HG03139 (cell line): ENCODE data around the gene KIF3C.
"Not testable (repeated sequence)": the region's sequence is repeated elsewhere in the genome, so short reads cannot be mapped to it uniquely, and the experiment has no call there.

Experiments
- ATAC-seq: cut with Tn5 transposase; IDR thresholded peaks from one replicate; pipeline ENCODE4 v1.9.1; 2021; ENCODE audit not compliant: unreplicated experiment

Gene KIF3C

DNA sequence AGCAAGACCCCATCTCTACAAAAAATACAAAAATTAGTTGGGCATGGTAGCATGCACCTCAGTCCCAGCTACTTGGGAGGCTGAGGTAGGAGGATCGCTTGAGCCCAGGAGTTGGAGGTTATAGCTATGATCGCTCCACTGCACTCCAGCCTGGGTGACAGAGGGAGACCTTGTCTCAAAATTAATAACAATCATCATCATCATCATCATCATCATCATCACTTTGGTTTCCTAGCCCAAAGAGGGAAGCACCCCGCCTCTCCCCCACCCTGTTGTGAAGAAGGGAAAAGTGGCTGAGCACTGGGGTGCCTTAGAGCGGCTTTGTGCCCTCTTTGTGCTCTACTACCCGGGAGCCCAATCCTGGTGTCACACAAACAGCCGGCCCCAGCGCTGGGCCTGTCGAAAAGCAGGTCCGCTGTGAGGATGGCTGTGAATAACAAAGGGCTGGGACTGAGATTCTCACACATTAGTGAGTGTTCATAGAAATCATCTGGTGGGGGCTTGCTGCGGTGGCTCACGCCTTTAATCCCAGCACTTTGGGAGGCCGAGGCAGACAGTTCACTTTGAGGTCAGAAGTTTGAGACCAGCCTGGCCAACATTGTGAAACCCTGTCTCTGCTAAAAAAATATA lies 61.4 kb downstream of the KIF3C start:
- no peak for ATAC-seq

DNA sequence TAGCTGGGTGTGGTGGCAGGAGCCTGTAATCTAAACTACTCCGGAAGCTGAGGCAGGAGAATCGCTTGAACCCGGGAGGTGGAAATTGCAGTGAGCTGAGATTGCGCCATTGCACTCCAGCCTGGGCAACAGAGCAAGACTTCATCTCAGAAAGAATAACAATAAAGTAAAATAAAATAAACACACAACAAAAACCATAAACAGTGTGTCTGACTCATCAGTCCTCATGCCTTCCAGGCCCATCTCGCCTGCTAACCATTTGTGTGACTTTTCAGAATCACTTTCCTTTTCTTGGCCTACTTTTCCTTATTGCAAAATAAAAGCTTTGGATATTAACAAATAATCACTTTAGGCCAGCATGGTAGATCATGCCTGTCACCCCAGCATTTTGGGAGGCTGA lies 62.0 kb downstream of the KIF3C start:
- no peak for ATAC-seq

DNA sequence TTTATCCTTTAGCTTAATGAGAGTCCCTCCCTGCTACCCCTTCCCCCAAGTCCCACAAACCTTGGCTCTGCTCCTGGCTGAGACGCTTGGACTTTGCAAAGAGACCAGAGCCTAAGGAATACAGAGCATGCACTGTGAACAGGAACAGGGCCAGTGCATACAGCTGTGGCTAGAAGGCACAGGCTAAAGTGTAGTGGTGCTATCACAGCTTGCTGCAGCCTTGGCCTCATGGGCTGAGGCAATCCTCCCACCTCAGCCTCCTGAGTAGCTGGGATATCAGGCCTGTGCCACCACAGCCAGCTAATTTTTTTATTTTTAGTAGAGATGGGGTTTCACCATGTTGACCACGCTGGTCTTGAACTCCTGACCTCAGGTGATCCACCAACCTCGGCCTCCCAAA lies 64.5 kb downstream of the KIF3C start:
- no peak for ATAC-seq

DNA sequence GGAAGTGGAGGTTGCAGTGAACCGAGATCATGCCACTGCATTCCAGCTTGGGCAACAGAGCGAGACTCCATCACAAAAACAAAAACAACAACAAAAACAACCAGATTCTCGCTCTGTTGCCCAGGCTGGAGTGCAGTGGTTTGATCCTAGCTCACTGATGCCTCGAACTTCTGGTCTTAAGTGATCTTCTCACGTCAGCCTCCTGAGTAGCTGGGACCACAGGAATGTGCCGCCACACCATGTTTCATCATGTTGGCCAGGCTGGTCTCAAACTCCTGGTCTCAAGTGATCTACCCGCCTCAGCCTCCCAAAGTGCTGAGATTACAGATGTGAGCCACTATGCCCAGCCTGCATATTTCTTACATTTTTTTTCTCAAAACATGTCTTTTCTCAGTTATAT lies 64.9 kb downstream of the KIF3C start:
- ATAC-seq = not testable (repeated sequence)

DNA sequence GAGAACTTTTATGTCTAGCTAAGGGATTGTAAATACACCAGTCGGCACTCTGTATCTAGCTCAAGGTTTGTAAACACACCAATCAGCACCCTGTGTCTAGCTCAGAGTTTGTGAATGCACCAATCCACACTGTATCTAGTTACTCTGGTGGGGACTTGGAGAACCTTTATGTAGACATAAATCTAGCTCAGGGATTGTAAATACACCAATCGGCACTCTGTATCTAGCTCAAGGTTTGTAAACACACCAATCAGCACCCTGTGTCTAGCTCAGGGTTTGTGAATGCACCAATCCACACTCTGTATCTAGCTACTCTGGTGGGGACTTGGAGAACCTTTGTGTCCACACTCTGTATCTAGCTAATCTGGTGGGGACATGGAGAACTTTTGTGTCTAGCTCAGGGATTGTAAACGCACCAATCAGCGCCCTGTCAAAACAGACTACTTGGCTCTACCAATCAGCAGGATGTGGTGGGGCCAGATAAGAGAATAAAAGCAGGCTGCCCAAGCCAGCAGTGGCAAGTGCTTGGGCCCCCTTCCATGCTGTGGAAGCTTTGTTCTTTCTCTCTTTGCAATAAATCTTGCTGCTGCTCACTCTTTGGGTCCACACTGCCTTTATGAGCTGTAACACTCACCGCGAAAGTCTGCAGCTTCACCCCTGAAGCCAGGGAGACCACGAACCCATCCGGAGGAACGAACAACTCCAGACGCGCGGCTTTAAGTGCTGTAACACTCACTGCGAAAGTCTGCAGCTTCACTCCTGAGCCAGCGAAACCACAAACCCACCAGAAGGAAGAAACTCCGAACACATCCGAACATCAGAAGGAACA lies 66.1 kb downstream of the KIF3C start:
- ATAC-seq = not testable (repeated sequence)

DNA sequence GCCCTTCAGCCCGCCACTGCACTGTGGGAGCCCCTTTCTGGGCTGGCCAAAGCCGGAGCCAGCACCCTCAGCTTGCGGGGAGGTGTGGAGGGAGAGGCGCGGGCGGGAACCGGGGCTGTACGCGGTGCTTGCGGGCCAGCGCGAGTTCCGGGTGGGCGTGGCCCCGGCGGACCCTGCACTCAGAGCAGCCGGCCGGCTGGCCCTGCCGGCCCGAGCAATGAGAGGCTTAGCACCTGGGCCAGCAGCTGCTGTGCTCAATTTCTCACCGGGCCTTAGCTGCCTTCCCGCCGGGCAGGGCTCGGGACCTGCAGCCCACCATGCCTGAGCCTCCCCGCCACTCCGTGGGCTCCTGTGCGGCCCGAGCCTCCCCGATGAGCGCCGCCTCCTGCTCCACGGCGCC lies 66.9 kb downstream of the KIF3C start:
- not testable (repeated sequence) for ATAC-seq

DNA sequence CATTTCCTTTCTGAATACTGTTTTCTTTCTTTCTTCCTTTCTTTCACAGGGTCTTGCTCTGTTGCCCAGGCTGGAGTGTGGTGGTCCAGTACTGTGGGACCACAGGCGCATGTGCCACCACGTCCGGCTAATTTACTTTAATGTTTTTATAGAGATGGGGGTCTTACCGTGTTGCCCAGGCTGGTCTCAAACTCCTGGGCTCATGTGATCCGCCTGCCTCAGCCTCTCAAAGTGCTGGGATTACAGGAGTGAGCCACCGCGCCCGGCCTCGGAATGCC lies 68.7 kb downstream of the KIF3C start:
- not testable (repeated sequence) for ATAC-seq

DNA sequence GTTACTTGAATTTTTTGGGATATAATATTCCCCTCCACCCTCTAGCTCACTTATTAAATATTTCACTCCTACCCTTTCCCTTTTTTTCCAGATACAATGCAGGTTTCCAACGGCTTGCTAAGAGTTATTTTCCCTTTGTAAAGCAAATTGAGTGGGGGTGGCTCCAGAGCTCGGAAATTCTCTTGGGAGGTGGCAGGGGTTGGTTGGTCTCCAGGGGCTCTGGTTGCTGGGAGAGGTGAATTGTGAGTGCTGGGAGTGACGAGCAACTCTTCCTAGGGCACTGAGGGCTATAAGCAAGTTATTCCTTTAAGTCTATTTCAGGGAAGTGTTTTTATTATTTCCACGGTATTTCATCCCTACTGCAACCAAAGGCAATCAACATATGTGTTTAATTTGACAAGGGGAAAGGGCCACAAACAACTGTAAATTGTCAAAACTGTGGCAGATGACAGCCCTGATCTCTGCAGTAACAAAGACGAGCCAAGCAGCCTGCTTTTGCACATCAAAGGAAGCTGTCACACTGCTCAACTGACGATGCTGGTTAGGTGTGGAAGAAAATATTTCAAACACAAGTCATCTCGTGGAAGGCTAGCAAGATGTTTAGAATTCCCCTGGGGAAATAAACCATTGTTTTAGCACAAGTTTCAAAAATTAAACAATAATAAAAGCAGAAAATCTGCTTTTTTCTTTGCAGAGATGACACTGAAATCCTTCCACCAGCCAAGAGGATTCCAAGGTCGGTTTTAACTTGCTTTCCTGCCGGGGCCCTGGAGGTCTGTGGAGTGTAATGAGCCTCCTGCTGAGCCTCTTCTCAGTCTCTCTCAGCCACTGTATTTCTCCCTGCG lies 69.2 kb downstream of the KIF3C start:
- no peak for ATAC-seq

DNA sequence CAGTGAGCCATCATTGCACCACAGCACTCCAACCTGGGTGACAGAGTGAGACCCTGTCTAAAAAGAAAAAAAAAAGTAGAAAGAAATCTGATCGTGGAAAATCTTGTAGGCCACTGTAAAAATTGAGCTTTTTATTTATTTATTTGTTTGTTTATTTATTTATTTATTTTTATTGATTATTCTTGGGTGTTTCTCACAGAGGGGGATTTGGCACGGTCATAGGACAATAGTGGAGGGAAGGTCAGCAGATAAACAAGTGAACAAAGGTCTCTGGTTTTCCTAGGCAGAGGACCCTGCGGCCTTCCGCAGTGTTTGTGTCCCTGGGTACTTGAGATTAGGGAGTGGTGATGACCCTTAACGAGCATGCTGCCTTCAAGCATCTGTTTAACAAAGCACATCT lies 72.7 kb downstream of the KIF3C start:
- not testable (repeated sequence) for ATAC-seq

DNA sequence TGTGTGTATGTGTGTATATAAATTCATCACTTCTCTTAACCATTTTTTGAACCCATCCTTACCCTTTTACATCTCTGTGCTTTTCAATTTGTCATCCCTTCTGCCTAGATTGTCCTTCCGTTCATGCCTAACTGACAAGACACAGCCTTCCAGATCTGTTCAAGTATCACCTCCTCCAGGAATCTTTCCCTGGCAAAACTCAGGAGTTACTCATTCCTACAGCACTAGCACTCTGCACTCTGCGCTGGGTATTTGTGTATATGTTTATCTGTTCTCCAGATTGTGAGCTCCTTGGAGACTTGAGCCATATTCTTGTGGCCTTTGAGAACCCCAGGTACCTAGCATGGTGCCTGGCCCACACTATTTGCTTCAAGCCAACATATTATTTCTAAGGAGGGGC lies 77.2 kb downstream of the KIF3C start:
- ATAC-seq = no peak

DNA sequence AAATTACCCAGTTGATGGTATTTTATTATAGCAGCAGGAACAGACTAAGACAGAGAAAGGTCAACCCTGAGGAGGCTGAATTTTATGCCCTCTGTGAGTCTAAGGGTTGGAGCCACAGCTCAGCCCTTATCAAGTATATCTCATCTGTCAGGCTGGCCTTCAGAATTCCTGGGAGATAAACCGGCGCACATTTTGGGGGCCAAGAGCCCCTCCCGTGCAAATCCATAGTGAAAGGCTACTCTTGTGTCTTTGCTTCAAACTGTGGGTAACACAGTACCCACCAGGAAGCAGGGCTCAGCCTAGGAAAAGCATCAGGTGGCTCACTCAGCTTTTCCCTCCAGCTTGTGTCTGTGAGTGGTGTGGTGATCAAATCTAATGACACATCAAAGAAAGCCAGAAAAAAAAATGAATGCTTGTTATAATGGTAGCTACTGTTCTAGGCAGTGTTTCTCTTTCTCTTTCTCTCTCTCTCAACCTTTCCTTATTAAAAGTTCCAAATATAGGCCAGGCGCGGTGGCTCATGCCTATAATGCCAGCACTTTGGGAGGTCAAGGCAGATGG lies 79.0 kb downstream of the KIF3C start:
- no peak for ATAC-seq

DNA sequence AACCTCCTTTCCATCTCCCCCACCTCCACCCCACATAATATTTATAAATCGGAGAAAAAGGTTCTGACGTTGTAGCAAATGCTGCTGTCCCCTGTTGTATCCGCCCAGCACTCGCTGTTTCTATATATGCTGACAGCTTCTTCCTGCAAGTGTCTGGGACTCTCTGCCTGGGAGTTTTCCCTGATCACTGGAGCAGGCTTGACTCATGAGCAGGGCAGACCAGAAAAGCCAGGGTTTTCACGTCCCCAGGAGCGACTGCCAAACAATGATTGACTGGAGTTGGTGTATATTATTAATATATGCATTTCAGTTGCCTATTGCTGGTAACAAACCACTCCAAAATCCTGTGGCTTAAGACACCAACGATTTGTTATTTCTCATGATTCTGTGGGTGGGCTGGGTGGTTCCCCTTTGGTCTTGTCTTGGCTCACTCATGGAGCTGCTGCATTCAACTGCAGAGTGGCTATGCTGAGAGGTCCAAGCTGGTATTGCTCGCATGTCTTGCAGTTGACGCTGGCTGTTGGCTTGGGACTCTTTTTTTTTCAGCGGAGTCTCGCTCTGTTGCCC lies 82.8 kb downstream of the KIF3C start:
- ATAC-seq = no peak

DNA sequence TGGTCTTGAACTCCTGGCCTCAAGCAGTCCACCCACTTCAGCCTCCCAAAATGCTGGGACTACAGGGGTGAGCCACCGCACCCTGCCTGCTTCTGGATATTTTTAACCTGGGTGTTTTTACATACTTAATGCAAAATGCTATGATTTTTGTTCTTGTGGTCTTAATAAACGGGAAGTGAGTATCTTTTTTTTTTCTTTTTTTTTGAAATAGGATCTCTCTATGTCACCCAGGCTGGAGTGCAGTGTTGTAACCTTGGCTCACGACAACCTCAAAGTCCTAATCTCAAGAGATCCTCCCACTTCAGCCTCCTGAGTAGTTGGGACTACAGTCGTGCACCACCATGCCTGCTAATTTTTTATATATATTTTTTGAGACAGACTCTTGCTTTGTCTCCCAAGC lies 84.8 kb downstream of the KIF3C start:
- no peak for ATAC-seq

DNA sequence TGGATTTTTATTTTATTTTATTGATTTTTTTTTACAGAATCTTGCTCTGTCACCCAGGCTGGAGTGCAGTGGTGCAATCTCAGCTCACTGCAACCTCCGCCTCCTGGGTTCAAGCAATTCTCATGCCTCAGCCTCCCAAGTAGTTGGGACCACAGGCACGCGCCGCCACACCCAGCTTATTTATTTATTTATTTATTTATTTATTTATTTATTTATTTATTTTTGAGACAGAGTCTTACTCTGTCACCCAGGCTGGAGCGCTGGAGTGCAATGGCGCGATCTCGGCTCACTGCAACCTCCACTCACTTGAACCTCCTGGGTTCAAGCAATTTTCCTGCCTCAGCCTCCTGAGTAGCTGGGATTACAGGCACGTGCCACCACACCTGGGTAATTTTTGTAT lies 86.0 kb downstream of the KIF3C start:
- ATAC-seq = not testable (repeated sequence)

DNA sequence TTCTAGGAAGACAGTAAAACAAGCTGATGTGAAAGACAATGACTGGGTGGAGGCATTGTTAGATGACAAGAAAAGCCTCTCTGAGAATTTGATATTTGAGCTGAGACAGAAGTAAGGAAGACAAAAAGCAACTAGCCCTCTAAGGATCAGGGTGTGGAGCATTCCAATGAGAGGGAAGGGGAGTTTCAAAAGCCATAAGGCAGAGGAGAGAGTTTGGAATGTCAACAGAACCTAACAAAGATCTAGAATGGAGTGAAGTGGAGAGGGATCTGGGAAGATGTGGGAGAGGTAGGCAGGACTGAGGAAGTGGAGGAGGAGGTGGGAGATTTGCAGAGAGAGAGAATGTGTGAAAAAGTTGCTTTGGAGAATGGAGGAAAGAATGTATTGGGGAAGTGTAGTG lies 86.7 kb downstream of the KIF3C start:
- ATAC-seq = no peak

DNA sequence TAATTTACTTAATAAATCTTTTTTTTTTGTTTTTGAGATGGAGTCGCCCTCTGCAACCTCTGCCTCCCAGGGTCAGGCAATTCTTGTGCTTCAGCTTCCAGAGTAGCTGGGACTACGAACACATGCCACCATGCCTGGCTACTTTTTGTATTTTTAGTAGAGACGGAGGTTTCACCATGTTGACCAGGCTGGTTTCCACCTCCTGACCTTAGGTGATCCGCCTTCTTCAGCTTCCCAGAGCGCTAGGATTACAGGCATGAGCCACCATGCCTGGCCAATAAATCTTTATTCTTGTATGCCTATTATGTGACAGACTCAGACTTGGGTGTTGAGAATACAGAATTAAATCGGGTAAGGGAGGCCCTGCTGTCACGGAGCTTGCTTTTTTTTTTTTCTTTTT lies 87.3 kb downstream of the KIF3C start:
- ATAC-seq = no peak

DNA sequence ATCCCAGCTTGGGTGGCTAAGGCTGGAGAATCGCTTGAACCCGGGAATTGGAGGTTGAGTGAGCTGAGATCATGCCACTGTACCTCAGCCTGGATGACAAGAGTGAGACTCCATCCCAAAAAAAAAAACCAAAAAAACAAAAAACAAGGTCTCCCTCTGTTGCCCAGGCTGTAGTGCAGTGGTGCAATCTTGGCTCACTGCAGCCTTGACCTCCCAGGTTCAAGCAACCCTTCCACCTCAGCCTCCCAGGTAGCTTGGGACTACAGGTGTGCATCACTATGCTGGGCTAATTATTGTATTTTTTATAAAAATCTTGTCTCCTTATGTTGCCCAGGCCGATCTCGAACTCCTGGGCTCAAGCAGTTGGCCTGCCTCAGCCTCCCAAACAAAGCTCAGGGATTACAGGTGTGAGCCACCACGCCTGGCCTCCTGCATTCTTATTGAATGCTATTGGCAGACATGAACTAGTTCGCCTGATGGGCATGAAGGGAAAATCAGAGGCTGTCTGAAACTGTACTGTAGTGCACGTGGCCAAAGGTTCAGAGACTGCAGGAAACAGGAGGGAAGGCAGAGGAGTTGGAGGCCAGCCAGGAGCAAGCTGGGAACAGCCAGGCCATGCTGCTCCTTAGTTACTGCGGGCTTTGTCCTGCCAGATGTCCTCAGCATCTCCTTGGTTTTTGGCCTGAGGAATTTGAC lies 88.0 kb downstream of the KIF3C start:
- no peak for ATAC-seq

DNA sequence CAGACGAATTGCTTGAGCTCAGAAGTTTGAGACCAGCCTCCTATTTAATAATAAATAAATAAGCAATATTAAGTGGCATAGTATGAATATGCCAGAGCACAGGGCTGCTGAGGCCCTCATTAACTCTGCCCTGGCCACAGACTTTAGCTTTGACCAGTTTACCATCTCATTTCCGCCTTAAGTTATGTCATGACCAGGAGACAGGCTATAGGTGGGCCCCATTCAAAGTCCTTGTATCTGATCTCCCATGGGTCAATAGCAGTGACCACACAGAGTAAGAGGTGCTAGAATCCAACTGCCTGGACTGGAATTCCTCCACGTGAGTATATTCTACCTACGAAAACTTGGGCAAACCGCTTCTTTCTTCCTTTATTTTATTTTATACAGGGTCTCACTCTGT lies 90.6 kb downstream of the KIF3C start:
- ATAC-seq = no peak

DNA sequence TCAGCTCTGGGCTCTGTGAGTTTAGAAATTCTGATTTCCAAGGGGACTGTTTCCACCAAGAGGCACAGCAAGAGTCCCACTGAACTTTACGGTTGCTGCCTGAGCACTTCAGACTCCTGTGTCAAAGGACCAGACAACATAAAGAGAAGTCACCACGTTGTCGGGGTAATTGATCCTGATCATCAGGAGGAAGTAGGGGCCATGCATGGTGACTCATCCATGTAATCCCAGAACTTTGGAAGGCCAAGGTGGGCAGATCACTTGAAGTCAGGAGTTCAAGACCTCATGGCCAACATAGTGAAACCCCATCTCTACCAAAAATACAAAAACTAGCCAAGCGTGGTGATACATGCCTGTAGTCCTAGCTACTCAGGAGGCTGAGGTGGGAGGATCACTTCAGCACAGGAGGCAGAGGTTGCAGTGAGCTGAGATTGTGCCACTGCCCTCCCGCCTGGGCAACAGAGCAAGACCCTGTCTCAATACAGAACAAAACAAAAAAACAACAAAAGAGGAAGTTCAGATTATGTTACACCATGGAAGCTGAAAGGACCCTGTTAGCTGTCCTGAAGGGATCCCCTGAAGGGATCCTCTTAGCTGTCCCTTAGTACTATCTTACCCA lies 94.6 kb downstream of the KIF3C start:
- no peak for ATAC-seq

DNA sequence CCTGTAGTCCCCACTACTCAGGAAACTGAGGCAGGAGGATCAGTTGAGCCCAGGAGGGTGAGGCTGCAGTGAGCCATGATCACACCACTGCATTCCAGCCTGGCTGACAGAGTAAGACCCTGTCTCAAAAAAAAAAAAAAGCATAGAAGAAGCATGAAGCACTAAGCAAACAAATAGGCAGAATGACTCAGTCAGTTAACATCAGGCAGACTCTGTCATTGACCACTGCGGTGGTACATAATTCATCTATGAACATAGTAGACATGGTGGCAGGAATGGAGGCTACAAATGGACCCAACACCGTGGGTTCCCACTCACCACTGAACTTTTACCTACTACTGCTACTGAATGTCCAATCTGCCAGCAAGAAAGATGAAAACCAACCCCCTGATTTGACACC lies 96.4 kb downstream of the KIF3C start:
- ATAC-seq = no peak
